Lung (tissue), 12 donors: Measurements from ENCODE around the gene DLG2. TPM values are rescaled to one million over a fixed set of nuclear protein-coding genes. Genes with fewer than 3 reads are reported as not detected.

Experiments used
- ATAC-seq: fragments of 200-7000 bp; cut with Tn5 transposase; one replicate; pipeline ENCODE4 v1.9.1; 2020; ENCODE audit warnings: moderate number of reproducible peaks; ENCODE audit not compliant: insufficient read depth, low FRiP score
- DNase-seq, 3 donors: peaks; one replicate each; pipeline ENCODE4 v3.0.0-alpha.2; 2013 to 2017
- H3K27ac ChIP-seq, 2 donors: one replicate each; pipeline ENCODE4 v1.5.1; 2013; ENCODE audit warnings: mild to moderate bottlenecking in 2 of 2, moderate library complexity in 2 of 2, control low read depth in 1 of 2, inconsistent platforms in 1 of 2, low read depth in 1 of 2, low read length in 1 of 2
- H3K27me3 ChIP-seq, 3 donors: one replicate each; pipeline ENCODE4 v1.5.1; 2013; ENCODE audit warnings: low read length in 2 of 3; ENCODE audit not compliant: control insufficient read depth in 3 of 3, insufficient read depth in 3 of 3
- H3K36me3 ChIP-seq, 4 donors: one replicate each; pipeline ENCODE4 v1.5.1; 2013; ENCODE audit warnings: low read length in 4 of 4, mild to moderate bottlenecking in 1 of 4, moderate library complexity in 1 of 4; ENCODE audit not compliant: control insufficient read depth in 4 of 4, insufficient read depth in 4 of 4
- H3K4me1 ChIP-seq, 5 donors: one replicate each; pipeline ENCODE4 v1.5.1; 2013; ENCODE audit warnings: low read length in 5 of 5, mild to moderate bottlenecking in 2 of 5, moderate library complexity in 1 of 5; ENCODE audit not compliant: control insufficient read depth in 5 of 5, insufficient read depth in 5 of 5
- H3K4me3 ChIP-seq: one replicate; pipeline ENCODE4 v1.5.1; 2013; ENCODE audit warnings: mild to moderate bottlenecking, control low read depth, moderate library complexity
- H3K9ac ChIP-seq, 2 donors: one replicate each; pipeline ENCODE4 v1.5.1; 2013; ENCODE audit warnings: low read length in 2 of 2, control low read depth in 1 of 2; ENCODE audit not compliant: insufficient read depth in 1 of 2
- H3K9me3 ChIP-seq, 4 donors: one replicate each; pipeline ENCODE4 v1.5.1; 2013; ENCODE audit warnings: low read length in 3 of 4, mild to moderate bottlenecking in 1 of 4, moderate library complexity in 1 of 4; ENCODE audit not compliant: control insufficient read depth in 4 of 4, insufficient read depth in 3 of 4
- CTCF ChIP-seq: IDR thresholded peaks from 2 replicates; pipeline ENCODE4 v1.5.1; 2012; ENCODE audit warnings: mild to moderate bottlenecking; ENCODE audit errors: control extremely low read depth, extremely low read depth
- WGBS, 2 donors: extraction: QIAGEN DNeasy Blood & Tissue Kit; methylation state at CpG; one replicate each; pipeline ENCODE4 v1.1.7; 2013; 5-methylcytosine and 5-hydroxymethylcytosine counted together
- polyA plus RNA-seq, 2 donors: library from polyadenylated mRNA; stranded (reverse); fragments of 200-250 nt; gene quantifications; one replicate each; pipeline ENCODE4 v1.2.1, GENCODE V29; 2013
- total RNA-seq, 2 donors: library from RNA; depleted of rRNA in 1 of 2; stranded (reverse); fragments of >200 nt in 1 of 2; gene quantifications; one replicate each; pipeline ENCODE4 v1.2.1, GENCODE V29; 2014 to 2021
- donor health status: control.
- donor health status: control.
- donor health status: Bipolar disorder and iron deficiency.
- donor health status: healthy.
- donor health status: DM: yes; HTN: yes; CAD: no.

Gene DLG2
- total and polyA plus RNA-seq, 4 donors = 0.32 to 24.1 (median 5.4) TPM

- ATAC-seq (no peak), DNase-seq (peak in 1 of 3 donors; percentile 29)
- no peak overlapping the region for H3K4me3 ChIP-seq
- H3K4me1 ChIP-seq = no peaks in the 10 kb centered on the region
- H3K9ac ChIP-seq = no peak overlapping the region
- H3K27me3 ChIP-seq = no peaks in the 10 kb centered on the region
- no peaks in the 10 kb centered on the region for H3K36me3 ChIP-seq
- peaks cover 0 to 4% (median 0%) of the 10 kb centered on the region in 4 donors for H3K9me3 ChIP-seq
- WGBS, 2 donors = 70 to 72% methylated on average over 8 of the region's 8 CpGs
- H3K27ac ChIP-seq = no peak overlapping the region
- no peak for TF ChIP-seq CTCF
Measured at GRCh38 chr11:83521647-83522596, 2105.2 kb downstream of the DLG2 start.

- no peak overlapping the region for H3K9ac ChIP-seq
- H3K27ac ChIP-seq = no peak overlapping the region
- peaks cover 0 to 4% (median 0%) of the 10 kb centered on the region in 4 donors for H3K9me3 ChIP-seq
- 66 to 81% methylated on average over 3 of the region's 3 CpGs for WGBS, 2 donors
- no peaks in the 10 kb centered on the region for H3K36me3 ChIP-seq
- no peaks in the 10 kb centered on the region for H3K4me1 ChIP-seq
- H3K4me3 ChIP-seq = no peak overlapping the region
- no peaks in the 10 kb centered on the region for H3K27me3 ChIP-seq
- no peak for TF ChIP-seq CTCF
- ATAC-seq (no peak), DNase-seq (no peak)
Measured at GRCh38 chr11:83520849-83521248, 2106.3 kb downstream of the DLG2 start.

- no peak for ATAC-seq
- Histone ChIP-seq H3K36me3 (no peaks in the 10 kb centered on the region), H3K4me1 (peaks cover 0 to 11% (median 0%) of the 10 kb centered on the region in 5 donors), H3K4me3 (no peak overlapping the region), H3K9me3 (peaks cover 0 to 3% (median 0%) of the 10 kb centered on the region in 4 donors), H3K27me3 (no peaks in the 10 kb centered on the region), H3K9ac (no peak overlapping the region), H3K27ac (no peak overlapping the region)
- no peak for TF ChIP-seq CTCF
- 69 to 73% methylated on average over 2 of the region's 2 CpGs for WGBS, 2 donors
- no peak for DNase-seq
Measured at GRCh38 chr11:83511646-83512045, 2115.5 kb downstream of the DLG2 start.
